Left renal cortex interstitium (tissue), 4 donors: Measurements from ENCODE around the gene SETBP1. TPM values are rescaled to one million over a fixed set of nuclear protein-coding genes. Genes with fewer than 3 reads are reported as not detected.

Experiments used
- DNase-seq, 4 donors: peaks; one replicate each; pipeline ENCODE4 v3.0.0-alpha.2; 2013; ENCODE audit warnings: low read depth in 4 of 4, low spot score in 2 of 4, missing footprints in 1 of 4
- polyA plus RNA-seq, 4 donors: library from polyadenylated mRNA; unstranded; fragments of 120-200 nt; gene quantifications; one replicate each; pipeline ENCODE4 v1.2.1, GENCODE V29; 2013; ENCODE audit not compliant: insufficient read length in 4 of 4

Gene SETBP1
- polyA plus RNA-seq, 4 donors: 28.3 to 34.8 (median 28.7) TPM

DNA sequence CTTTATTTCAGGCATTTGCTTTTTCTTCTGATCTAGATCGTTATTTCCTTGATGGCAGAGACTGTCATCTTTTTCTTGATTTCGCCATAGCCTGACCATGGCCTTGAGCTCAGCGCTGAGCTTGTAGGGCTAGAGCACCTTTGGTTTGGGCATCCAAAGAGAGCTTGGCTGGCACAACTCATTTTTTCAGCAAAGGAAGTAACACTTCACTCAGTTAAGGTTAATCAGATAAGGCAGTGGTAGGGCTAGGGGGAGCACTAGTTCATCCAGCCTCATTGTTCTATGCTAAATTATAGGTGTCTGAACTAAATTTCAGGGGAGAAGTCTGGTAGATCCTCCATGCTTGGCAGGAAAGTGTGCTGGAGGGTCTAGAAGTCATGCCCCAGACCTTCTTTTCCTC is 125.0 kb downstream of the SETBP1 start:
- DNase-seq: no peak

DNA sequence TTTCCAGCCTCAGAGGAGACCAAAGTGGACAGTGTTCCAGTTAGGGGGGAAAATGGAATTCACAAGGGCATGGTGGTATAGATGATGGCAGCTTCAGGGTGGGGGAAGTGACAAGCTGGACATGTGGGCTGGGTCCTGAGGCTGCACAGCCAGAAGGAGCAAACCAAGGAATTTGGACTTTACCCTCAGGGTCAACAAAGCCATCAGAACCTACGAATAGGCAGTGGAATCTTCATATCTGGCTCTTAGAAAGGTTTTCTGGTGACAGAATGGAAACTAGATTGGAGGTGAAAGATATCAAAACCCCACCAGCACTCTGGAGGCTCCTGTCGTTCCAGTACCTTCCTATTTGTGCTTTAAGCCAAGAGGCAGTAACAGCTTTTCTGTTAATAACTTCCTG is 127.1 kb downstream of the SETBP1 start:
- no peak for DNase-seq

DNA sequence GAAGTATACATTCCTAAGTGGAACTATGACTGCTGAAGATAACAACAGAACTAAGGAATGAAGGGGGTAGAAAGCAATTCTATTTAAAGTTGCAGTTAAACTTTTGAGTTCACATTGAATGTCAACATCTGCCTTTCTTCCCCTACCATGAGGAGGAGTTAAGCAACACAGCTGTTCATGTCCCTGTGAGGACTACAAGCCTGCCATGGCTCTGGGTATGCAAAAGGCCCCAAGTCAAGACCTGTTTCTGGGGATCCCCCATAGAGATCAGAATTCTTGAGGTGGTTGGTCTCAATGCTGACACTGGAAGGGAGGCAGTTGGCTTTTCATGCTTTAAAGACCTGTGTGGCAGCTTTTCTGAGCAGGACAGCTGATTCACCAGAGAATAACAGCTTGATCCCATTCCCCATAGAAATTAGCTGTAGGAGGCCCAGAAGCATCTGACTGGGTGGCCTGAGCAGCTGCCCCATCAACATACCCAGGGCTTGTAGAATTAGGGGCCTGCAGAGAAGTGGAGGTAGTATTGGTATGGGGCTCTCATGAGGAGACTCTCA is 131.0 kb downstream of the SETBP1 start:
- DNase-seq: no peak

DNA sequence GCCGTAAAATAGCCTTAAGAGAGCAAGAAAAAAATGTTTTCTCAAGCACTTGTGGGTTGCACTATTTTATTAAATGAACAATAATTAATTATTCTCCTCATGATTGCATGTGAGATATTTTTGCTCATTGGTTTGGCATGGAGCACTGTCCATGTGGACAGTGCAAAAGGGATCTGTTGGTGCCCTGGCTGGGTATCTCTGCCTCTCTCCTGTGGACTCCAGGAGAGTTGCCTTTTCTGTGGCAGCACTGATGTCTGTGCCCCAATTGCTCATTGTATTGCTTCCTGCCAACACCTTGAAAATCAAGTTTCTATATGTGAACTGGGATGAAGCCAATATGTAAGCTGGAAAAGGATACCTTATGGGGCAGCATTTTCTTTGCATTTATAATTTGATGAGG is 131.7 kb downstream of the SETBP1 start:
- DNase-seq: no peak

DNA sequence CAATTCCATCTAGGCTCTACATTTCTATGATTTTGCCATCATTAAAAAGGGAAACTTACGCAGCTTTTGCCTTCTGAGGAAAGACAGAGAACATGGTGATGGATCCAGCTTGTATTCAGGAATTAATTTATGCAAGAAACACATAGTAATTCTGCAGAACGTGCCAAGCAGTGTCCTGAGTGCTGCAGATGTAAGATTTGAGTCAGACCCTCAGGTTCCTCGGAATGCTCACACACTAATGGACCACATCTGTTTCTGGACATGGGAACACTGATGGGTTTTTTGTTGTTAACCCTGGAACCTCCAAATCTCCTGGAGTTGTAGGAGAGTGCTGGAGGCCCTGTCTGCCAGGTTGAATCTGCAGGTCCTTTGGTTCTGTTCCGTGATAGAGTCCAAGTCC is 132.9 kb downstream of the SETBP1 start:
- DNase-seq: no peak

DNA sequence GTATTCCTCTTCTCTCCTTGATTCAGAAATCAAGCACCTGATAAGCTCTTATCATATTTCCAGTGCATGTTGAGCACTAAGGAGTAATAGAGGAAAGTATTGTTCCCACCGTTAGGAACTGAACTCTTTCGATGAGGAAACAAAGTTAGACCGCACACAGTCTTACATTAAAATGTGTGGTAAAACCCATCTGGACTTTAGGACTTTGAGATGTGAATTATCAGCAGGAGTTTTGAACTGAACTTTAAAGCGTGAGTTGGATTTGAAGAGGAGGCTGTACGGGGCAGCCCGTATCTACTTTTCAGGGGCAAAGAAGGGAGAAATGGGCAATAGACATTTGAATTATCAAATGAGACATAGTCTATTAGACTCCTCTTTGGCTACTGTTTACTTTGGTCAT is 134.4 kb downstream of the SETBP1 start:
- DNase-seq: no peak

DNA sequence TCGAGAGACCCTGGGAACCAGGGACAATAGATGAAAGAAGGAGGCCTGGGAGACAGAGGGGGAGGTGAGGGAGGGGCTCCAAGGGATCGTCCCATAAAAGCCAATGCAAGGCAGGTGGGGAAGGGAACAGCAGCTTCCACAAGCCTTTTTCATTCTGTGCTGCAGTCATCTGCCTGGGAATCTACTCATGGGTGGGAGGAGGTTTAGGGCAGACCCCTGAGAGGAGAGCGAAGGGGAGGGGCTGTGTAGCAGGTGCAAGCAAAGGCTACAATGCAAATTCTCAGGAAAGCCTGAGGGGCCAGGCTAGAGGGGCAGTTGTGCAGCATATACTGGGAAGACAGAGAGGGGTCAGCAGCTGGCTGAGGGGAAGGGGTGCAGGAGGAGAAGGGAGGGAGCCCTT is 135.4 kb downstream of the SETBP1 start:
- no peak for DNase-seq

DNA sequence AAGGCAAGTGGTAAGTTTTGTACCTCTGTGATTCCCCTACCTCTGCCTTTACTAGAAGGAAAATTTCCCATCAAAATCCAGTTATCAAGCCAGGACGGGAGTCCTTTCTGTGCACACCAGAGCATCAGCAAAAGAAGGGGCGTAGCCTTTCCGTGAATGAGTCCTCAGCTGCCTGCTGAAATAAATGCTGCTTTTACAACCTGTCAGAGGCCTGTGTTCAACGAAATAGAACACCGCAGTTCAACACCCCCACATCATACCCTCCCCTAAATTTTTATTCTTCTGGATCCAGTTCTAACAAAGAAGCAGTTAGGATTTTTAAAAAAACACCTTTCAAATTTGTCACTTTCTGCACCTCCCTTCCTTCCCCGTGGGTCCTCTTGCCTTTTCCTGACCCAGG is 135.8 kb downstream of the SETBP1 start:
- DNase-seq: no peak

DNA sequence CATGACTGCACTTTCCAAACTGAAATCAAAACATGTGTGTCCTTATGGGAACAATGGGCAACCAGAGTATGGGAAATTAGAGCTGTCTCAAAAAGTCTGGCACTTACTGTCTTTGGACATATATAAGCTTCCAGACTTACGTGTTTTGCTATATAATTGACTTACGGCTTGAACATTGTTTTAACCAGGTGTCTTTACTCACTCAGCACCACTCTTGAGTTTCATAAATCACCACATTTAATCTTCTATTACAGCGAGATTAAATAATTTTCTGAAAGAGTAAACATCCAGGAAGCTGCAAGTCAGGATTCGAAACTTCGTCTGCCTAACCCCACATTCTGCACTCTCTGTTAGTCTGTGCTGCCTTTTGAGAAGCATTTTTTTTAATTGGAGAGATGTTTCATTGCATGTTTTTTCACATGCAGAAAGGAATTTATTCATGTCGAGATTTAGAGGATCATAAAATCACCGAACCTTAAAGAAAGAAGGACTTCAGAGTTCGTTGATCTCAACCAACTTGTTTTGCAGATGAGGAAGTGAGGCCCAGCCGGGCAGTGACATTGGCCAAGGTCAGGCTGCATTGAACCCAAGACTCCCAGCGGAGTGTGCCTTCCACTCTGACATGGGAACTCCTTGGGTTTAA is 137.3 kb downstream of the SETBP1 start:
- DNase-seq: peak in 1 of 4 donors; percentile 69

DNA sequence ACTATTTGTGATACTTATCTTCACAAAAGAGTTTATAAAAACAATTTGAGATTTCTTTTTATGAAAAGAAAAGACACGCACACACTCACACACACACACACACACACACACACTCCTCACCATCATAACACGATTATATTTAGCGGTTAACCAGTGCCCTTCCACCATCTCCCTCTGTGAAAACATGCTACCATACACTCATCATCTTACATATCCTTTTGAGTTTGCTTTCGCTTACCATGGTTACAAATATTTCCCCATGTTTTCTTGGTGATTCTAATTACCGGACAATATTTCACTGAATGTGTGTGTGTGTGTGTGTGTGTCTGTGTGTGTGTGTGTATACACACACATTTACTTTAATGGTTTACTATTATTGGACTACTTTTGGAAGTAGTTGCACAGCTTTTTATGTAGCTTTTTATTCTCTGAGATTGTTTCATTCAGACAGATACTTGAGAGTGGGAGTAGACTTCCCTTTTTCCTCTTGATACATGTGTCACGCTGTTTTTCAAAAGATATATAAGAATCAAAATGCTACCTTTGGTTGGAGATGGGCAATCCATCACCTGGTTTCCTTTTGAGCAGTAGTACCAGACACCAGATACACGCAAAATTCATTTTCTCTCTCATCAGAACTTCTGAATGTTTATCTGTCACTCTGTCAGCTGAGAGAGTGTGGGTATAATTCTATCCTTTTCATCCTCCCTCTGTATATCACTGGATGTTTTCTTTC is 138.1 kb downstream of the SETBP1 start:
- no peak for DNase-seq

DNA sequence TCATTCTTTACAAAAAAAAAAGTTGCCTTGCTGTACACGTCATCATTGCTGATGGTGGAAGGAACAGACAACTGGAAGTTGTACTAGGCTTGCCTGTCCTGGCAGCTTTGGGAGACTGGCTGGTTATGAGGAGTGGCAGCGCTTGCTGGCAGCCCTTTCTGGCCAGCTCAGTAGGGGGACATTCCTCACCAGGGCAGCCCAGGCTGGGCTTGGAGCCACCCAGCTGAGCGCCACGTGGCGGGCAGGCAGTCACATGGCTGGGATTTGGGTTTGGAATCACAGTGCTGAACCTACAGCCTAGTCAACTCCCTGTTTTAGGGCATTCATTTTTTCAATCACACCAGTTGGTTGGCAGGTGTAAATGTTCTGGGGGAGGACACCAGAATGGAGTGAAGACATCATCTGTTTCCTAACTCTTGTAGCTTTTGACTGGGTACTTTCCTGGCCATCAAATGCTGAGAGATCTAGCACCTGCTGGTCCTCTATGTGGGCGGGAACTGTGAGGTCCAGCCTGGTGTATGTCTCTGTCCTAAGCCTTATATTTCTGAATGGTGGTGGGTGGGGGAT is 139.3 kb downstream of the SETBP1 start:
- no peak for DNase-seq

DNA sequence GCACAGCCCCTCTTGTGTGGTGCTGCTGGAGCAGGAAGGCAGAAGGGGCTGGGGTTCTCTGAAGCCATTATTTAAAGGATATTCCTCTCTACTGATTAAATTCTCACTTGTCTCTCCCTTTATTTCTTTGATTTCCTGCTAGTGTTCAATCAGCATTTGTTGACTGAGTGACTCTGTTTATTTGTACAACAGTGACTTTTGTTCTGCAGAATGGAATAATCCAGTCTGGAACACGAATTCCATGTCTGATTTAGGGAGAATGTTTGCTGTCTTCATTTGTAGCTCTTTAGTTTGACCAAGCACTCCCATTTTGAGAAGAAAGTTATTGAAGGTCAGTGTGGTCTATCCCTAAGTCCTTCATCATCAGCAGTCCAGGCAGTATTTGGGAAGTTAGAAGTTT is 141.2 kb downstream of the SETBP1 start:
- DNase-seq: no peak

DNA sequence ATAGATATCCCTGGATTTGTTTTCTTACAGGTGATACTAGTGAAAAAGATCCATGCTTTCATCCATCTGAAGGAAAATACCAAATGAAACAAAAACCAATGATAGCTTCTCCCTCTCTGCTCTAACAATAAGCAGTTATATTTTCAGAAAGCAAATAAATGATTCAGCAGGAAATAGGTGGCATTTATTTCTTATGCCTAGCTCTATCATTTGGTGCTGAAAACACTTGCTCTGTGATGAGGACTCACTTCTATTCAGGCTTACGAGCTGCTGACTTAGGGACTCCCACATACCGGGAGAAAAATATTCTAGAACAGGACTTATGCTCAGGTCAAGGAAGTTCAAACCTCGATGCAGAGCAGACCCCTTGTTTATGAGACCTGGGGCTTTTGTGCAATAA is 142.6 kb downstream of the SETBP1 start:
- DNase-seq: no peak

DNA sequence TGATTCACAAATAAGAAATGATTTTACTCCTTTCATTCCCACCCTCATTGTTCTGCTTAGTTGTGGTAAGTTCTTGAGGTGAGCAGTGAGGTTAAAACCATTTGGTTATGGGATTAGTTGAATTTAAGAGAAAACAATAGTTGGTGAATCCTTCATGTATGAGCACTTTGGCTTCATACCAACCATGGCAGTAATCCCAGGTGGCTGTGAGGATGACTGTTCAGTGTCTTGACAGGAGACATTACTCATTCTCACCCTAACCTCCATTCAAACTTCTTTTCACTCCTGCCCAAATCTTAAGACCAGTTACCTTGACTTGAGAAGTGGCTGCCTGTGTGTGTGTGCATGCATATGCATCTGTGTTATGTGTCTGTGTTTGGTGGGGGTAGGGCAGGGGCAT is 143.1 kb downstream of the SETBP1 start:
- no peak for DNase-seq

DNA sequence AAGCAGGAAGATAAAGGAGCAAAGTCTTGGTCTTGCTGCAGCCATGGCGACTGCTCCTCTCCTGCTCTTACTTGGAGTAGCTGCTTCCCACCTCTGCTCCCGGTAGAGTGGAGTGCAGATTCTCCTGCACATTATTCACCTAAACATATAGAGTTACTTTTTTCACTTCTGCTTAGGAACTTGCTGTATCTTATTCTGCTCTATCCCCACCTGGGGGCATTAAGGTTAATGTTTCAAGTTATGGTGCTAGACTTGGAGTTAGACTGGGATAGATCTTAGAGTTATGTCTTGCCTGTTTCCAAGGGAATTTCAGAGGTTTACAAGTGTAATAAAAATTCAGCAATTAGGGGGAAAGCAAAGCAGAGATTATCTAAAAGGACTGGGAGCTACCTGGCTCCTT is 144.2 kb downstream of the SETBP1 start:
- DNase-seq: no peak

DNA sequence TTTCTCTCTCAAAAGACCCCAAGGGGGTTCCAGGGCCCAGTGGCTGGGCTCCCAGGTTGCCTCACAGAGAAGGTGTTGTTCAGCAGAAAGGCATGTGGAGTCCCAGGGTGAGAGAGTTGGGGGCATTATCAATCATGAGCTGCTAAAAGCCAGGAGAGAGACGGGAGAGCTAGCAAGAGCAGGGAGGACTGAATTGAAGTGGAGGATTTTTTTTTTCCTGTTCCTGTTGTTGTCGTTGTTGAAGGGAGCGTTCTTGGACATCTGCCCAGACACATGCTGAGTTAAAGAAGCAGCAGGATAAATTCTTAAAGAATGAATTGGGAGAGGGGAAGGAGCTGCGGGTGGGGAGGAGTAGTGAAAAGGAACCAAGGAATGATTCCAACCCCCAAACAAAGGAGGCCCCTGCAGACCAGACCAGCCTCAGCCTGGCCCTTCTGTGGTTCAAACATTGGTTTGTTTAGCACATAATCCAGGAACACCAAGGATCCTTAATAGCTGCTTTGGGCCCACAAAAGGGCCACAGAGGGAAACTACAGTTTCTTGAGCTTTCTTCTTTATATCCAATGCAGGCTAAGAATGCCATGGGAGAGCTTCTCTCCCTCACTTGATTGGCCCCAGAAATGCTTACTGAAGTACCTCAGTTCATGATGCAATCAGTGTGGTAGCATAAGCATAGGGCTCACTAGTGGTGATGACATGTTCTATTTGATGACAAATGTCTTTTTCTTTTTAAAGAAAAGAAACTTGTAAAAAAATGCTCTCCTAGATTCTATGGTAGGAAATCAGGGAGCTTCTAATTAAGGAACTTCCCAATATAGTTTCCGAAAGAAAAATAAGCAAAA is 146.0 kb downstream of the SETBP1 start:
- DNase-seq: peak in 3 of 4 donors; percentile 60 to 79 (median 79)

DNA sequence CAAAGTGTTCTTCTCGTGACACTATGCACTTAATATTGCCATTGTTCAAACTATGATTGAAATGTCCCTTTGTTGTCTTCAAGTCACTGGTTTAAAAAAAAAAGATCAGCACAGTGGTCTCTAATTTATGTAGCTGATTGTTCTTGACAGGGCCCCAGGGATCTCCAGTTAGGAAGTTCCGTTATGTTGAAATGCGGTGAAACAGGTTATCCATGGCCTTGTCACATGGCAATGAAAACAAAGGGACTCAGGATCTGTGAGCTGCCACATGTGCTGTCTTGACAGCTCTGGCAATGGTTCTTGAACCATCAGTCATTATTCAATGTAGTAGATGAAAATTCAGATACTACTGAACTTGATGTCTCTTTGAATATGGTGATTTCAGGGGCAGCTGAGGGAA is 147.4 kb downstream of the SETBP1 start:
- DNase-seq: no peak

DNA sequence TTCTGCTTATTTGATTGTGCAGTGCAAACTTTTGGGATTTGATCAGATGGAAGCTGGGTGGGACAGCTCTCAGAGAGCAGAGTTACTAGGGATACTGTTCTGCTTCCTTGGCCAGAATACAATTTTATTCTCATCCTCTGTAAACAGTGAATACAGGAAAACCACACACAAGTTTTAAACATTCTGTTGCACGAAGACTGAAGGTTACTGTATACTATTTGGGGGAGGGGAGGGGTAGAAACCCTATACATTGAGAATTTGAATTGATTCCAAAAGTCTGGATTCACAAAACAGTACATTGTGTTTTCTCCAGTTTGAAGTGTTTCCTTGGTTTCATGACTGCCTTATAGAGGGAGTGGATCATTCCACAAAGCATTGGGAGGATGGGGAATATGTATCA is 149.9 kb downstream of the SETBP1 start:
- no peak for DNase-seq

DNA sequence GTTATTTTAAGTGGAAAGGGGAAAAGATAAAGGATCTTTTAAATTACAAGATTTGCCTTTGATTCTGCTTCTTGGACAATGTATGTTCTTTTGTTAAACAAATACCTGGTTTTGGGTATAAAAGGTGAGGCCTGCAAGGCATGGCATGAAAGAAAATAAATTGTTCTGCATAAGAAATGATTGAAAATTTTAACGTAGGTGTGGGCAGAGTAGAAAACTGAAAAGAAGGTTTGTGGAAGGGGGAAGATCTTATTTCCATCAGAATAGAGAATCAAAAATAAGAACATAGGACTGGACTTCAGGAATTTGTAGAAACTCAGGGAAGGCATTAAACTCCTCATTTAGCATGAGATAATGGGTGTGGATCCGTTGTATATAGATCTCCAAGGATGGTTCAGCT is 153.1 kb downstream of the SETBP1 start:
- DNase-seq: no peak

DNA sequence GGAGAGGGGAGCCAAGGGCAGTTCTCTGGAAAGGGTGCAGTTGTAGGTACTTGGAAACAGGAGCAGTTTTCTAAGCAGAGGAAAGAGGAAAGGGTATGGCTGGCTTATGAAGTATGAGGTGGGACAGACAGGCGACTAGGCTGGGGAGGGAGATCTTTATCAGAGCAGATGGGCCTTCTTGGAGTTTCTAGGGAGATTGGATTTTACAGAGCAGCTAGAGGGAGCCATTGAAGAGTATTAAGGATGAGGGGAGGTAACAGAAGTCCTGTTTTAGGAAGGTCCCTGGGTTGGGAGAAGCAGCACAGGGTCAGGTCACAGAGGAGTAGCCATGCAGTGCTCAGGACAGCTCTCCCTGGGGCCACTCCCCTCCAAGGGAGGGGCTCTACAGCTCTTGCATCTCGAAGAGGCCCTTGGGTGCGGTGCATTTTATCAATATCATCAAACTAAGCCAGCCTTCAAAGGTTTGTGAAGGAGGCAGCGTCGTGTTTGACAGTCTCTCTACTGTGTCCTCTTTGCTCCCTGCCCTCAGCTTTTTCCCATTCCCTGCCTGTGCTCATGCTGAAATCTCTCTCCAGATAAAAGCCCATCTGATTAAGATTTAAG is 154.3 kb downstream of the SETBP1 start:
- no peak for DNase-seq

DNA sequence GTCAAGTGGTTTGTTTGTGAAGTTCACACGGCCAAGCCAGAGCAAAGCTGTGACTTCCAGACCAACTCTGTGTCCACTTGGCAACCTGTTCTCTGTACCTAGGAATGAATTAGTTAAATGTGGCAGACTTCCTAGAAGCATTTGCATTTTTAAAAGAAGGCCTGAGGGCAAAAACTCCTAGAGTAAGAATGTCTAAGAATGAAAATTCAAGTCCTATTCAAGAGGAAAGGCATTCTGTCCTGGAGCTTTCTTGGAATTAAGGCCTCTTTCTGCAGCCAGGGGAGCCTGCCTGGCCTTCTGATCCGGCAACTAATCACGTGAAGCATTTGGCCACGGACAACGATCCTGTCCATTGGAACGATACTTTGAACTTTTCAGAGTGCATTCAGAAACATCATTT is 155.0 kb downstream of the SETBP1 start:
- DNase-seq: no peak
